ENCODE results near the gene BCO1. TPM values are rescaled to one million over a fixed set of nuclear protein-coding genes. Genes with fewer than 3 reads are reported as not detected.

BCO1 gene
- total and polyA plus RNA-seq, 4 donors = 0.11 to 0.50 (median 0.29) TPM

- no peak overlapping the region for H3K9ac ChIP-seq (ENCODE audit: low read depth in 1 of 2, low read length in 2 of 2)
- H3K9me3 ChIP-seq (ENCODE audit: control insufficient read depth in 4 of 4, low read length in 3 of 4) = no peaks in the 10 kb centered on the region
- H3K27ac ChIP-seq (ENCODE audit: low read depth in 1 of 2, low read length in 2 of 2) = no peak overlapping the region
- H3K4me3 ChIP-seq (ENCODE audit: low read depth in 1 of 3, low read length in 3 of 3) = no peak overlapping the region
- no peak for TF ChIP-seq EGR1 (IDR thresholded peaks at IDR 0.05; ENCODE audit: low read depth in 2 of 2)
- H3K27me3 ChIP-seq (ENCODE audit: control insufficient read depth in 4 of 4, insufficient read depth in 4 of 4, low read length in 3 of 4) = no peaks in the 10 kb centered on the region
- H3K36me3 ChIP-seq (ENCODE audit: control insufficient read depth in 4 of 4, insufficient read depth in 3 of 4, low read depth in 1 of 4, low read length in 3 of 4) = no peaks in the 10 kb centered on the region
- peaks cover 3 to 13% (median 12%) of the 10 kb centered on the region in 4 donors for H3K4me1 ChIP-seq (ENCODE audit: control insufficient read depth in 4 of 4, insufficient read depth in 4 of 4, low read length in 3 of 4)
- DNase-seq (ENCODE audit: low spot score) = no peak
- 87% methylated on average over 7 of the region's 7 CpGs for WGBS
Measured at GRCh38 chr16:81318711-81319110, 80.2 kb downstream of the BCO1 start.

GRCh38 chr16:81319221-81319912 is 80.9 kb downstream of the BCO1 start:
- Histone ChIP-seq H3K4me1 (ENCODE audit: control insufficient read depth in 4 of 4, insufficient read depth in 4 of 4, low read length in 3 of 4) (peaks cover 1 to 7% (median 6%) of the 10 kb centered on the region in 4 donors), H3K27me3 (ENCODE audit: control insufficient read depth in 4 of 4, insufficient read depth in 4 of 4, low read length in 3 of 4) (no peaks in the 10 kb centered on the region), H3K27ac (ENCODE audit: low read depth in 1 of 2, low read length in 2 of 2) (no peak overlapping the region), H3K9me3 (ENCODE audit: control insufficient read depth in 4 of 4, low read length in 3 of 4) (no peaks in the 10 kb centered on the region), H3K9ac (ENCODE audit: low read depth in 1 of 2, low read length in 2 of 2) (no peak overlapping the region), H3K4me3 (ENCODE audit: low read depth in 1 of 3, low read length in 3 of 3) (no peak overlapping the region), H3K36me3 (ENCODE audit: control insufficient read depth in 4 of 4, insufficient read depth in 3 of 4, low read depth in 1 of 4, low read length in 3 of 4) (no peaks in the 10 kb centered on the region)
- TF ChIP-seq CTCF (IDR thresholded peaks at IDR 0.05; ENCODE audit: low read depth, low read length, missing input control) (no peak), ZBTB33 (IDR thresholded peaks at IDR 0.05) (no peak), GABPA (IDR thresholded peaks at IDR 0.05 in 1 of 2, conservative IDR thresholded peaks at IDR 0.05 in 1 of 2) (no peak), RXRA (IDR thresholded peaks at IDR 0.05) (no peak), EGR1 (IDR thresholded peaks at IDR 0.05; ENCODE audit: low read depth in 2 of 2) (no peak), HNF4A (conservative IDR thresholded peaks at IDR 0.05) (no peak), NR2F2 (IDR thresholded peaks at IDR 0.05) (no peak), MAX (IDR thresholded peaks at IDR 0.05) (no peak)
- DNase-seq (ENCODE audit: low spot score) = no peak
- WGBS = 73% methylated on average over 6 of the region's 6 CpGs

GRCh38 chr16:81321039-81321438 is 82.5 kb downstream of the BCO1 start:
- H3K27me3 ChIP-seq (ENCODE audit: control insufficient read depth in 4 of 4, insufficient read depth in 4 of 4, low read length in 3 of 4) = no peaks in the 10 kb centered on the region
- peaks cover 1 to 2% (median 2%) of the 10 kb centered on the region in 4 donors for H3K4me1 ChIP-seq (ENCODE audit: control insufficient read depth in 4 of 4, insufficient read depth in 4 of 4, low read length in 3 of 4)
- 94% methylated on average over 2 of the region's 2 CpGs for WGBS
- H3K27ac ChIP-seq (ENCODE audit: low read depth in 1 of 2, low read length in 2 of 2) = no peak overlapping the region
- H3K36me3 ChIP-seq (ENCODE audit: control insufficient read depth in 4 of 4, insufficient read depth in 3 of 4, low read depth in 1 of 4, low read length in 3 of 4) = no peaks in the 10 kb centered on the region
- no peak for DNase-seq (ENCODE audit: low spot score)
- H3K9me3 ChIP-seq (ENCODE audit: control insufficient read depth in 4 of 4, low read length in 3 of 4) = no peaks in the 10 kb centered on the region
- H3K4me3 ChIP-seq (ENCODE audit: low read depth in 1 of 3, low read length in 3 of 3) = no peak overlapping the region
- no peak overlapping the region for H3K9ac ChIP-seq (ENCODE audit: low read depth in 1 of 2, low read length in 2 of 2)
- TF ChIP-seq NR2F2 (IDR thresholded peaks at IDR 0.05) = no peak
- TF ChIP-seq MAX (IDR thresholded peaks at IDR 0.05) = no peak
- no peak for TF ChIP-seq REST (IDR thresholded peaks at IDR 0.05)
- TF ChIP-seq ATF3 (IDR thresholded peaks at IDR 0.05) = no peak
- no peak for TF ChIP-seq GABPA (IDR thresholded peaks at IDR 0.05 in 1 of 2, conservative IDR thresholded peaks at IDR 0.05 in 1 of 2)
- no peak for TF ChIP-seq HNF4A (conservative IDR thresholded peaks at IDR 0.05)
- TF ChIP-seq TAF1 (conservative IDR thresholded peaks at IDR 0.05) = no peak
- TF ChIP-seq ZBTB33 (IDR thresholded peaks at IDR 0.05) = no peak
- TF ChIP-seq CTCF (IDR thresholded peaks at IDR 0.05; ENCODE audit: low read depth, low read length, missing input control) = no peak

All from liver (tissue), 9 donors.